NCI-H2227 (cell line): Measurements from ENCODE around the gene CCNC.
"Not testable (repeated sequence)": the region's sequence is repeated elsewhere in the genome, so short reads cannot be mapped to it uniquely, and the experiment has no call there.

Source experiments
- DNase-seq: peaks from one replicate; lab custom pipeline; 2025; ENCODE audit not compliant: unreplicated experiment; lab: John Stamatoyannopoulos, UW

The CCNC gene

GRCh38 chr6:99603421-99604165 lies 35.1 kb upstream of the CCNC start:
- peak; percentile 75 for DNase-seq

DNA sequence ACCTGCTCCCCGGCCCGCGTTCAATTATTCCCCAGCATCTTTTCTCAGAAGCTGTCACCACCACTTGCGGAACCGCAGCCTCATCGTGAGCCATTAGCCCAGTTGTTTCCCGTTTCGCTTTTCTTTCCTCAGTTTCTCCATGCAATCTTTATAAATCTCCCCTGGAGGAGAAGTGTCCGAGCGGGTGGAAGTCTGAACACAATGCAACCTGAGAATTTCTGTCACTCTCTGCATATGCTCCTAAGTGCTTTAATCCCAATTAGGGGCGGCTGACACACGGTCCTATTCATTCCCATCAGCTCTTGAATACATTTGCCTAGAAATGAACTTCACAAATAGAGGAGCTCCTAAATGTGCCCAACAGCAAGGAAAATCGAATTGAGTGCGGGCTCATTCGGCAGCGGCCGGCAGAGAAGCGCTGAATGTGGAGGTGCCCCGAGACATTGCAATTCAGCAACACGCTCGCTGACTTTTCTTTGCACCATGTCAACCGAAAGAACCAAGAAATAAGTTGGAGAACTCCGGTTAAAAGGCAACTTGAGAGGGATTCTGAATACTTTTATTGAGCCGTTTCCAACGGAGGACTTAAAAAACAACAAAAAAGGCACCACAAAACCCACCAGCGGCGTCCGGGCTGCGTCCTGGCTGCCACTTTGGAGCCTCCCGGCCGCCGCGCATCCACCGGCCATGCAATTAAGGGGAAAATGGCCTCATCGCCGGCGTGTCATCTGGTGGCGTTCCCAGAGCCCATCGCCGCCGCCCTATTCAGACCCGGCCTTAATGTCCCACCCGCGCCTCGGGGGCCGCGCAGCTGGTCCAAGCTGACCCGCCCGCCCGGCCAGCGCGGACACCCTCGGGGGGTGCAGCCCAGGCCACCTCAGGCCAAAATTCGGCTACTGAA lies 34.3 kb upstream of the CCNC start:
- no peak for DNase-seq

DNA sequence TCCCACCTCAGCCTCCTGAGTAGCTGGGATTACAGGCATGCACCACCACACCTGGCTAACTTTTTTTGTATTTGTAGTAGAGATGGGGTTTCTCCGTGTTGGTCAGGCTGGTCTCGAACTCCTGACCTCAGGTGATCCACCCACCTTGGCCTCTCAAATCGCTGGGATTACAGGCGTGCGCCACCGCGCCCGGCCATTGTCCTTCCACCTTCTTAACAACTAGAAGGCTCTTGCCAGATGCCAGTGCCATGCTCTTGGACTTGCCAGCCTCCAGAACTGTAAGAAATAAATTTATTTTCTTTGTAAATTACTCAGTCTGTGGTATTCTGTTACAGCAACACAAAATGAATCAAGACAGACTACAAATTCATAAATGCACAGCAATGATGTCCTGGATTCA lies 26.2 kb upstream of the CCNC start:
- not testable (repeated sequence) for DNase-seq

DNA sequence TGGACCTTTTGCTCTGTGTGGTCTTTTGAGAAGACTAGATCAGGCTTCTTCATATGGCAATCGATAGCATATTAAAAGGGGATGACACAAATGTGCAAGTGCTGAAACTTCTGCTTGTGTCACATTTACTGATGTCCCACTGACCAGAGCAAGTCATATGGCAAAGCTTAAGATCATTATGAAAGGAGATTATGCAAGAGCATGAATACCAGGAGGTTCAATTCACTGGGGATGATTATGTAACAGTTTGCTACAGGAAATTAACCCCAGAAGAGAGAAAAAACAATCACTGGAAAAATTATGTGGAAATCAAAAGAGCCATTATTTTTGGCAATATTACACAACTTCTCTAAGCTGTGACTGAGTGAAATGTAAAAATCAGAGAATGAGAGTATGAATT lies 24.4 kb upstream of the CCNC start:
- DNase-seq: no peak

GRCh38 chr6:99591673-99592364 lies 23.4 kb upstream of the CCNC start:
- no peak for DNase-seq

DNA sequence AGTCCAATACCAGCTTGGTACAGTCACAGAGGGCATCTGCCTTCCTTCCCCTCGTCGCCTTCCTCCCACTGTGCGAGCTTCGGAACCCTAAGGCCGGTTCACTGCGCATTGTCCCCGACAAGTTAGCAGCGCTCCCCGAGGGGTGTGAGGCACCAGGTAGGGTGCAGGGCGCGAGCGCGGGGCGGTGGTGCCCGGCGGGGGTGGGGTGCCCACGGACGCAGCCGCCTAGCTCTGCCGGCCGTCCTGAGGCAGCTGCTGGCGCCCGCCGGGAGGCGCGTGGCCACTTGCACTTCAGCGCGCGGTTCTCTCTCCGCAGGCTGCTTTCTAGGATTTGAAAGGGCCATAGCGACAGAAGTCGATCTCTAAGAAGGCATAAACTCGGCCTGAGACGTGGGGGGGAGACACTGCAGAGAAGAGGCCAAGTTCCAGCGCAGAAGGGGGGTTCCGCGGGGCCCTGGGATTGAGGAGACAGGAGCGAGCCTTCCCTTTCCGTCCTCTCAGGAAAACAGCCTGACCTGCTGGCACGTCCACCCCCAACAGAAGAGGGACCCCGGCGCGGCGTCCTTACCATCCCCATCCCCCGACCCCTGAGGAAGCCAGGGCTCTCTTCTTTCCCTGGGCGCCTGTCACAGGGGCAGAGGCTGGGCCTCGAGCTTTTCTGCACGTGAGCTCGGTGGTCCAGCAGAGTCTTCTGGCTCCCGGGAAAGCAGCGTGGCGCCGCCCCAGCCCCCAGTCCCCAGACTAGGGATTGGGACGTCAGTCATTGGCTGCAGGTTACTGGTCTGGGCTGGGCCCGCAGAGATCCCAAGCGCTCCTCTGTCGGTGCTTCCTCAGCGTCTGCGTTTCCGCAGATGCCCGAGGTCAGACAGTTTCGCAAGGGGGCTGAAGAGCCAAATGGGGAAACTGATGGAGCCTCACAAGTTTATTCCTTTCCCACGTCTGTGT lies 22.5 kb upstream of the CCNC start:
- peak; percentile 12 for DNase-seq

- no peak for DNase-seq
Observed at GRCh38 chr6:99589907-99590493, 21.5 kb upstream of the CCNC start.

DNA sequence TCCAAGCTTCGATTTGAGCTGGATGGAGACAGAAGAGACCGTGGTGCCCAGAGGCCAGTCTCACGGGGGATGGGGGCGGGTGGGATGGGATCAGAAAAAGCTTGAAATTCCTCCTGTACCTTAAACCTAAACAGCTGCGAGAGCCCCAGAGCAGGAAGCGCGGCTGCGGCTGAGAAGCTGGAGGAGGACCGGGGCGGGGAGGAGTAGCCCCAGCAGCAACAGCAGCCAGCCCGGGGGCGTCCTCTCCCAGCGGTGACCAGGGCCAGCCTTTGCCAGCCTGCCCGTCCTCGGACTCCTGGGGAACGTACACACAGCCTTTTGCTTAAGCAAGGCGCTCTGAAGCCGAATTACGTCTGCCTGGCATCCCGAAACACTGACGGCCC lies 20.8 kb upstream of the CCNC start:
- peak; percentile 37 for DNase-seq

DNA sequence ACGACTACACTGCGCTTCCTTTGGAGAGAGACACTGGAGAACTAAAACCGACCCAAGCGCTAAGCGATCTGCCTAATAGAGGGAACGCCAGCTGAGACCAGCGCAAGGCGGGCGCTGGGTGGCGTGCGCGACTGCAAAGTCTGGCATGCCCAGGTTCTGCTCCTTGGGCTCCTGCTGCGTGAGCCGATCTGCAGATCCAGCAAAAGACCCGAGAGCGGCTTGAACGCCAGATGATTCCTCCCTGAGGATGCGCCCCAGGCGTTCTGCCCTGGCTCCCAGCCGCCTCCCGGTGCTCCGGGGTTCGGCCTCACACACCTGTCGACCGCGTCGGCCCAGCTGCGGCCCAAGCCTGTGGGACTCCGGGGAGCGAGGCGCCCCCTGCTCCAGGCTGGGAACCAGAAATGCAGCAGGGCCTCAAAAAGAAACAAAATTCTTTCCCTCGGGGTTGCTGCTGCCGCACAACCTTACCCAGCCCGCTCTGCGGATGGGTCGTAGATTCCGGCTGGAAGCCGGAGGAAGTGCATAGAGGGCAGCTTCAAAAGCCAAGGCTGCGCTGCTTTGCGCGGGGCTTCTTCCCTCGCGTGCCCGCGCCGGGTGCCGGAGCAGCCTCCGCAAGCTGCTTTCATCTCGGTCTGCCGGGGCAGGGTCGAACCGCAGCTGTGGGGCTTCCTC lies 20.3 kb upstream of the CCNC start:
- peak; percentile 84 for DNase-seq

DNA sequence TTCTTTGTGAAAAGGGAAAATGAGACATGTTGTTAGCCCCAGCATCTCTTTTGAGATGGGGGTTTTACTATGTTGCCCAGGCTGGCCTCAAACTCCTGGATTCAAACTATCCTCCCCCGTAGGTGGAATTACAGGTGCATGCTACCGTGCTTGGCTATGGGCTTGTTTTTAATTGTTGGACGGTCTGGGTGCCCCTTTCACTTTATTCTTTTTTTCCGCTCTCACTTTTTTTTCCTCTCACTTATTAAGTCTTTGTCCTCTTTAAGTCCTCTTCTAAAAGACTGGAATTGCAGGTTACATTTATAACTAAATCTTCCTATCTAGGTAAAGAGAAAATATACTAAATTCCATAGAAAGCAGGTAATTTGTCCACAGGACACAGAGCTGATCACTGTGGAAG lies 19.3 kb upstream of the CCNC start:
- no peak for DNase-seq

DNA sequence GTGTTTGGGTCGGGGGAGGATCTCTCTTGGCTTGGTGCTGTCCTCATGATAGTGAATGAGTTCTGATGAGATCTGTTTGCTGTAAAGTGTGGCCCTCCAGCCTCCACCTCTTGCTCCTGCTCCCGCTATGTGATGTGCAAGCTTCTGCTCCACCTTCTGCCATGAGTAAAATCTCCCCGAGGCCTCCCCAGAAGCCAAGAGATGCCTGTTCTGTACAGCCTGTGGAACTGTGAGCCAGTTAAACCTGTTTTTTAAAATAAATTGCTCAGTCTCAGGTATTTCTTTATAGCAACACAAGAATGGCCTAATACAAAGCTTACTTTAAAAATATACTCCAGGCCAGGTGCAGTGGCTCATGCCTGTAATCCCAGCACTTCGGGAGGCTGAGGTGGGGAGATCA lies 11.3 kb upstream of the CCNC start:
- DNase-seq: no peak

- no peak for DNase-seq
Observed at GRCh38 chr6:99575544-99576227, 7.2 kb upstream of the CCNC start.

DNA sequence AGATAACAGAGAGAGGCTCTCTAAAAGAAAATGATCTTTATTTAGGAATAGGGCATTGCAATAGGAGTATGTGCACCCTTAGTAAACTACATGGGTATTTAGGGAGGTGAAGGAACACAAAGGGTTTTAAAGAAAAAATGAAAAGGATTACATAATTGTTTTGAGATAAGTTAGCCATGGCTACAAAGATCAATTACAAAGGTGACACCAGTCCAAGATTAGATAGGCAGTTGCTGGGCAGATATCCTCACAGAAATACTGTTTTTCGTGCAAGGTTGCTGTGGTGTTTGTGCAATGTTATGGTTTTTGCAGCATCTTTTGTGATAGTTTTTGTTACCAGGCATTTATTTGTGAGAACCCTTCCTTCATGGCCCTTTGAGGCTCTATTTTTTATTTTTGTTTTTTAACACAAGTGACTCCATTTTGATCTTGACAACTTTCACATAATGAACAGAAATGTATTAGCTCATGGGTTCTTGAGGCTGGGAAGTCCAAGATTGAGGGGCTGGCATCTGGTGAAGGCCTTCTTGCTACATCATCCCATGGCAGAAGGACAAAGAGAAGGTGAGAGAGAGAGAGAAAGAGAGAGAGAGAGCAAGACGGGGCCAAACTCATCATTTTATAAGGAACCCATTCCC lies 5.6 kb upstream of the CCNC start:
- DNase-seq: no peak

DNA sequence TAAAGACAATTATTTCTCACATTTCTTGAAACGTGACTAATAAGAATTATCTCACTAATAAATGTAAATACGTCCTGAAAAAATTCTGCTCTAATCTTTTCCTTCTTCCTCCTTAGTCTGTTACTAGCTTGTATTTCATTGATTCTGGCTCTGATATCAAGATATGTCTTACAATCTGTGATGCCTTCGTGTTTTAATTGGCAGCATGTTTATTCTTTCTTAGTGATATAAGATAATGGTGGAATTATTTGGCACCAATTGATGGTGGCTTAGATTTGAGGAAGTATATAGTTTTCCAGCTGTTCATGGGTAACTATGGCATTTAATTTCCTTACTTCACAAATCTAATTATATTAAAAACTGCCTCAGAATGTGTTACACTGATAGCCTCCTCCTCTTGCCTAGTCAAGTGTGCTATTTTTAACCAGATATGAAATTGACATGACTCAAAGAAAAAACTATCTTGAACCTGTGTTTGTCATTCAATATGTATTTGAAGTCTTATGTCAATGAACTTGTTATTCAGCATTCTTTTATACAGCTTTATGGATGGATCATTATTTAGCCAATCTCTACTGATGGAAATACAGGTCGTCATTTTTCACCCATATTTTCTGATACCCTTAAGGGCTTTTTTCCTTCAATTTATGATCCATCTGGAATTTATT lies 5.3 kb downstream of the CCNC start:
- no peak for DNase-seq

DNA sequence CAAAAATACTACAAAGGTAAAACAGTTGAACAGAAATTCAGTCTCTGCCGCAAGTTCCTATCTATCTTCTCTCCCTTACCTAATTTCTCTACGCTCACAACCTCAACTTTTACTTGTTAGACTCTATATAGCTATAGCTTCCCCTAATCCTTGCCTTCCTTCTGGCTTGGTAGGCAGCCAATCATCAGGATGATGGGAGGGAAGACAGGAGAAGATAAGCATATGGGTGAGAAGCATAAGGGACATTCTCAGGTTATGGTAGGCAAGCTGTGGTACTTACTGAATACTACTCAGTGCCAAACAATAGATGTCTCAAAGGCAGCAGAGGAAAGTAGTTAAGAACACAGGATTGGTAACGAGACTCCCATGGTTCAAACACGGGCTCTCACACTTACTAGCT lies 7.8 kb downstream of the CCNC start:
- no peak for DNase-seq

DNA sequence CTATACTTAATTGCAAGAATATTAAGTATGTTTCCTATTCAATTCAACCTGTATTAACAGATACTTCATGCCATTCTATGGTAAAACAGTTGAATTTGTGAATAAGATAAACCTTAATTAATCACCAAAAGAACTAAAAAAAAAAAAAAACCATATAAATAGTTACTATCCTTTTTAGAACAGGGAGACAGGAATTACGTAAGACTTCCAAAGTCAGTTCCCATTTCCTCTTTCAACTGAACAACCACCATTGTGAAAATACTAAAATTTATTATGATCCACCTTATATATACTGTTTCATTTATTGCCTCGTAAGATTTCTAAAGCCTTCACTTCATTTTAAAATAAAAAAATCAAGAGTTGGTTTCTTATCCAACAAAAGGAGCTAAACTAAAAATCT lies 9.4 kb downstream of the CCNC start:
- no peak for DNase-seq

DNA sequence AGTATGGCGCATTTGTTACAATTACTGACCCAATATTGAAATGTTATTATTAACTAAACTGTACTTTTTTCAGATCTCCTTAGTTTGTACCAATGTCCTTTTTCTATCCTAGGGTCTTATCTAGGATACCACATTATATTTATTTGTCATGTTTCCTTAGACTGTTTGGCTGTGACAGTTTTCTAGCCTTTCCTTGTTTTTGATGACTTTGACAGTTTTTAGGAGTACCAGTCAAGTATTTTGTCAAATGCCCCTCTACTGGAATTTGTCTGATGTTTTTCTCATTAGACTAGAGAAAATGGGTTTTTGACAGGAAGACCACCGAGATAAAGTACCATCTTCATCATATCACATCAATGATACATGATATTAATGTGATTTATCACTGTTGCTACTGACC lies 14.6 kb downstream of the CCNC start:
- no peak for DNase-seq

DNA sequence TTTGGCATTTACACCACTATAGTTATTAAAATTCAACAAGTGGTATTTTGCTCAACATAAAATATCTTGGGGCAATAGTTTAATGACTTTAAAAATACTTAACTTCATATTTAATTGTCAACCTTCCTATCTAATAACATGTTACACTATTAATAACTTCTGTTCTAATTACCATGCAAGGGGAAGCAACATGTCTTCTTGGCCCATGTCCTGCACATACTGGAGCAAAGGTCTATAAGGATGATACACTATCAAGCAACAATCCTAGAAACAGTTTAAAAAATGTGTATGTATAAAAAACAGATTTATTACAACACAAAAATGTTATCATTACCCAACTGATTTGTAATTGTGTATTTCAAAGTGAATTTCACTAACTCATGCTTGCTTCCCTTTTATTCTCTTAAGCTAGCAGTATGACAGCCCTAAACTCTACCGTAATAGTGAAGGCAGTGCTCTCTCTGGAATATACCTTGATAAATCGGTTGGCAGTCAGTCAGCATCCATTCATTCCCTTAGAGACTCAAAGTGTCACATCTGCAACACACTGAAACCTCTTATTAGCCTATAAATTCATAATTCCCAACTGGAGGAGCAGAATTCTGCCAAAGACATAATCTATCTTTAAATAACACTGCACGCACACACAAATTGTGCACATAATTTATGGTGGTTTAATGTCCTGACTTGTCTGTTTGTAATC lies 18.3 kb downstream of the CCNC start:
- peak; percentile 2 for DNase-seq
